ENCODE measurements around the gene FGD2. TPM values are rescaled to one million over a fixed set of nuclear protein-coding genes. Genes with fewer than 3 reads are reported as not detected.

FGD2 gene
- total and polyA plus RNA-seq, 2 of the 4 experiments (the other 2 are of a cell fraction): 0.07 TPM; not detected in 1

DNA sequence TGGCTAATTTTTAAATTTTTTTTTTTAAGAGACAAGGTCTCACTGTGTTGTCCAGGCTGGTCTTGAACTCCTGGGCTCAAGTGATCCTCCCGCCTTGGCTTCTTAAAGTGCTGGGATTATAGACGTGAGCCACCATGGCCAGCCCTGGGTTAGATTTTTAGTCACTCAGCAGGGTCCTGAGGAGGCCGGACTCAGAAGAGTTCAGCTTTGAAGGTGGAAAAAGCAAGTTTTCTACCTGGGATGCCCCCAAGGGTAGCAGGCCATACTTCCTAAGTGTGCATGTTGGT lies 44.2 kb downstream of the FGD2 start:
- no peak overlapping the region for H3K27ac ChIP-seq (ENCODE audit: insufficient read depth, low read length)
- no peak overlapping the region for H3K18ac ChIP-seq (ENCODE audit: low read depth, low read length)
- no peak overlapping the region for H3K23ac ChIP-seq (ENCODE audit: low read depth, low read length)
- H3K4me2 ChIP-seq (ENCODE audit: low read depth, low read length): no peak overlapping the region
- BruUV-seq (replicated peaks): no TSS peak
- no peaks in the 10 kb centered on the region; the same call in 1 of the 2 replicates for H3K27me3 ChIP-seq (ENCODE audit: control insufficient read depth, insufficient read depth, low read length)
- H2BK120ac ChIP-seq (ENCODE audit: low read depth, low read length): no peak overlapping the region
- no peak overlapping the region for H2BK20ac ChIP-seq (ENCODE audit: low read depth, low read length)
- H3K9me3 ChIP-seq (ENCODE audit: control insufficient read depth, insufficient read depth, low read length): no peaks in the 10 kb centered on the region
- in situ Hi-C loops (cut with MboI; ENCODE audit: low sequenced_read_pairs) (loop anchor here (5.0 to 10.0 kb wide), 2 partner anchors 123 to 155 kb away; partner anchors contain the start of gene PIM1), intact Hi-C loops (cut with micrococcal nuclease) (no loop called here), dilution Hi-C loops (cut with HindIII; ENCODE audit: low sequenced_read_pairs, unreplicated experiment) (no loop called here)
- no peaks in the 10 kb centered on the region for H3K36me3 ChIP-seq (ENCODE audit: control insufficient read depth, insufficient read depth, low read length)
- TF ChIP-seq RFX5 (IDR thresholded peaks at IDR 0.05; ENCODE audit: low read depth, low read length) (no peak), BHLHE40 (IDR thresholded peaks at IDR 0.05; ENCODE audit: low read depth, low read length) (no peak), MAFK (IDR thresholded peaks at IDR 0.05; ENCODE audit: low read depth, low read length) (no peak), RAD21 (IDR thresholded peaks at IDR 0.05; ENCODE audit: low read length) (no peak), SMC3 (IDR thresholded peaks at IDR 0.05; ENCODE audit: low read depth, low read length) (no peak), NFE2L2 (IDR thresholded peaks at IDR 0.05; ENCODE audit: low read depth, low read length) (no peak), RCOR1 (IDR thresholded peaks at IDR 0.05; ENCODE audit: insufficient replicate concordance, low read length) (no peak), CHD1 (IDR thresholded peaks at IDR 0.05; ENCODE audit: low read depth, low read length) (no peak), POLR2A (IDR thresholded peaks at IDR 0.05; ENCODE audit: low read depth, low read length) (no peak), MAZ (IDR thresholded peaks at IDR 0.05; ENCODE audit: borderline replicate concordance, low read depth, low read length) (no peak)
- TF ChIP-seq, protein P1, sequence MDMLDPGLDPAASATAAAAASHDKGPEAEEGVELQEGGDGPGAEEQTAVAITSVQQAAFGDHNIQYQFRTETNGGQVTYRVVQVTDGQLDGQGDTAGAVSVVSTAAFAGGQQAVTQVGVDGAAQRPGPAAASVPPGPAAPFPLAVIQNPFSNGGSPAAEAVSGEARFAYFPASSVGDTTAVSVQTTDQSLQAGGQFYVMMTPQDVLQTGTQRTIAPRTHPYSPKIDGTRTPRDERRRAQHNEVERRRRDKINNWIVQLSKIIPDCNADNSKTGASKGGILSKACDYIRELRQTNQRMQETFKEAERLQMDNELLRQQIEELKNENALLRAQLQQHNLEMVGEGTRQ (IDR thresholded peaks at IDR 0.05; ENCODE audit: low read depth, low read length): no peak
- TF ChIP-seq, protein P2, sequence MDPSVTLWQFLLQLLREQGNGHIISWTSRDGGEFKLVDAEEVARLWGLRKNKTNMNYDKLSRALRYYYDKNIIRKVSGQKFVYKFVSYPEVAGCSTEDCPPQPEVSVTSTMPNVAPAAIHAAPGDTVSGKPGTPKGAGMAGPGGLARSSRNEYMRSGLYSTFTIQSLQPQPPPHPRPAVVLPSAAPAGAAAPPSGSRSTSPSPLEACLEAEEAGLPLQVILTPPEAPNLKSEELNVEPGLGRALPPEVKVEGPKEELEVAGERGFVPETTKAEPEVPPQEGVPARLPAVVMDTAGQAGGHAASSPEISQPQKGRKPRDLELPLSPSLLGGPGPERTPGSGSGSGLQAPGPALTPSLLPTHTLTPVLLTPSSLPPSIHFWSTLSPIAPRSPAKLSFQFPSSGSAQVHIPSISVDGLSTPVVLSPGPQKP (IDR thresholded peaks at IDR 0.05; ENCODE audit: borderline replicate concordance, low read depth, low read length): no peak
- DNase-seq (no peak), ATAC-seq (ENCODE audit: low read depth) (no peak)
- no peak overlapping the region for H2AFZ ChIP-seq (replicated peaks; ENCODE audit: low read length, poor library complexity)
- POLR2A ChIA-PET (ENCODE audit: unreplicated experiment): no interaction called here
- no peak overlapping the region for H3K14ac ChIP-seq (replicated peaks; ENCODE audit: low read depth, low read length)
- H3K9ac ChIP-seq (ENCODE audit: low read depth, low read length): no peak overlapping the region
- no peak overlapping the region for H2AK5ac ChIP-seq (ENCODE audit: low read depth, low read length)
- no peak overlapping the region for H2AK9ac ChIP-seq (replicated peaks; ENCODE audit: low read depth, low read length, poor library complexity)
- H3K79me1 ChIP-seq (ENCODE audit: low read depth in 1 of 2, low read length in 2 of 2): no peaks in the 10 kb centered on the region
- no peak overlapping the region for H3K4me3 ChIP-seq (ENCODE audit: insufficient read depth, low read depth, low read length)
- CTCF ChIA-PET: interaction anchor here (1.1 kb wide), 1 partner anchor 160 kb away, joined by 3 read pairs; no protein-coding TSS in a partner anchor
- no peak overlapping the region for H2BK5ac ChIP-seq (ENCODE audit: low read depth, low read length, poor library complexity, severe bottlenecking)
- peaks cover 6% of the 10 kb centered on the region for H3K4me1 ChIP-seq (ENCODE audit: control insufficient read depth, insufficient read depth, low read length)
- 0 out of 2 replicates have a peak, but pooled peaks cover 3% of the 10 kb centered on the region for H4K20me1 ChIP-seq (ENCODE audit: insufficient read depth, low read length)
- H4K8ac ChIP-seq (ENCODE audit: low read depth in 2 of 2, low read length in 2 of 2): no peak overlapping the region
- no peak overlapping the region for H4K91ac ChIP-seq (ENCODE audit: insufficient read depth, low read depth, low read length)
- H4K5ac ChIP-seq (ENCODE audit: low read depth, low read length): no peak overlapping the region
- no peak overlapping the region for H3K4ac ChIP-seq (ENCODE audit: low read depth, low read length)
- WGBS, 2 experiments (ENCODE audit: extremely low coverage in 2 of 2, insufficient read length in 1 of 2): 100% methylated on average over 2 of the region's 3 CpGs; no CpG with 5 or more reads in 1 of the 2 experiments
- H3K56ac ChIP-seq (ENCODE audit: extremely low read depth, insufficient read depth, low read length): no peak overlapping the region
- no peak overlapping the region for H2BK15ac ChIP-seq (ENCODE audit: low read depth, low read length)
- 0 out of 2 replicates have a peak, but pooled peaks cover 3% of the 10 kb centered on the region for H3K9me1 ChIP-seq (ENCODE audit: insufficient read depth, low read length)
